GM10248 (cell line): ENCODE measurements around the gene CAMK2G.

Experiments
- CTCF ChIA-PET: fragments of 300-600 bp; sonication (Branson Sonifier 250); formaldehyde crosslinking; extraction: SDS; loops from one replicate; lab custom pipeline; 2021; ENCODE audit warnings: antibody characterized with exemption; lab: Yijun Ruan, JAX
- POLR2A ChIA-PET: fragments of 350-650 bp; sonication (Branson Sonifier 250); formaldehyde crosslinking; extraction: SDS; loops from one replicate; lab custom pipeline; 2020; ENCODE audit warnings: antibody characterized with exemption; lab: Yijun Ruan, JAX
- DNase-seq: peaks from one replicate; pipeline ENCODE4 v3.0.0; 2012; ENCODE audit errors: extremely low spot score
- TF ChIP-seq, protein P1 (sequence below): IDR thresholded peaks from 2 replicates; pipeline ENCODE4 v1.5.1; 2012; ENCODE audit warnings: mild to moderate bottlenecking, low read depth; ENCODE audit errors: extremely low read depth, missing control alignments, control extremely low read depth

Gene CAMK2G

DNA sequence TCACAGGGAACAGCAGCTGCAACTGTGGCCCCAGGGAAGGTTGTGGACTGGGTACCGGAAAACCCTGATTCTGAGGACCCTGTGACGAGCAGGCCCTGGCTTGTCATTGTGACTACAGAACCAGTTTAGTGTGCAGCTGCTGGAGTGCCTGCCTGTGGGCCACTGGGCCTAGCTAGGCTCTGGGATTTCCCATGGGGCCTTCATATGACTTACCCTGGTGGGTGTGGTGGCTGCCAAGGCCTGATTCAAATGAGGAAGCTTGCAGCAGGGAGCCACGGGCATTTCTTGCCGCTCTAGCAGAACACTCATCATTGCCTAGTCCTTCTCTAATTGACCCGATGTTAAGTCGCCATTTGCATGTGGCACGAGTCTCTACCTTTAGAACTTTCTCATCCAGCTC lies 14.7 kb upstream of the CAMK2G start:
- POLR2A ChIA-PET, result no interaction called here
- no peak for DNase-seq
- TF ChIP-seq, protein P1, sequence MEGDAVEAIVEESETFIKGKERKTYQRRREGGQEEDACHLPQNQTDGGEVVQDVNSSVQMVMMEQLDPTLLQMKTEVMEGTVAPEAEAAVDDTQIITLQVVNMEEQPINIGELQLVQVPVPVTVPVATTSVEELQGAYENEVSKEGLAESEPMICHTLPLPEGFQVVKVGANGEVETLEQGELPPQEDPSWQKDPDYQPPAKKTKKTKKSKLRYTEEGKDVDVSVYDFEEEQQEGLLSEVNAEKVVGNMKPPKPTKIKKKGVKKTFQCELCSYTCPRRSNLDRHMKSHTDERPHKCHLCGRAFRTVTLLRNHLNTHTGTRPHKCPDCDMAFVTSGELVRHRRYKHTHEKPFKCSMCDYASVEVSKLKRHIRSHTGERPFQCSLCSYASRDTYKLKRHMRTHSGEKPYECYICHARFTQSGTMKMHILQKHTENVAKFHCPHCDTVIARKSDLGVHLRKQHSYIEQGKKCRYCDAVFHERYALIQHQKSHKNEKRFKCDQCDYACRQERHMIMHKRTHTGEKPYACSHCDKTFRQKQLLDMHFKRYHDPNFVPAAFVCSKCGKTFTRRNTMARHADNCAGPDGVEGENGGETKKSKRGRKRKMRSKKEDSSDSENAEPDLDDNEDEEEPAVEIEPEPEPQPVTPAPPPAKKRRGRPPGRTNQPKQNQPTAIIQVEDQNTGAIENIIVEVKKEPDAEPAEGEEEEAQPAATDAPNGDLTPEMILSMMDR, result no peak

DNA sequence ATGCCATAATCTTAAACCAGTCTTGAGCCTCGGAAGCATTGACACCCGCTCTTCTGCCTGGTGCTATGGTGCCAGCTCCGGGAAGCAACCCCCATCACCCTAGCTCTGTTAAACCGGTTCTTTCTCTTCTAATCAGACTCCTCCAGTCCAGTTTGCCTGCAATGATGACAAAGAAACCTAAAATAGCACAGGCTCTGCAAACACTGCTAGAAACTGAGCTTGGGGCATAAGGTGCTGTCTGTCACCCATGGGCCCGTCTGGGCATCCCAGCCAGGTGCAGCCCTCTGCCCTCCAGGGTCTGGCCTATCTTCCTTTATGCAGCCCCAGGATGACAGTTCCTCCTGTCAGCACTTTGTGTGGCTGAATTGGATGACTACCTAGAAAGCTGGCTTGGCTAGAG lies 14.2 kb upstream of the CAMK2G start:
- TF ChIP-seq, protein P1, result no peak
- CTCF ChIA-PET, result interaction anchor here (1.1 to 19.3 kb wide), 13 partner anchors 9 to 347 kb away, joined by 3 to 566 read pairs (median 25); partner anchors contain the start of gene PLAU
- POLR2A ChIA-PET, result no interaction called here
- DNase-seq, result no peak

More for the DNA sequence above, 14.7 kb upstream of the CAMK2G start:
- CTCF ChIA-PET, result interaction anchor here (1.1 to 19.3 kb wide), 10 partner anchors 10 to 213 kb away, joined by 3 to 566 read pairs (median 47); partner anchors contain the start of gene PLAU

DNA sequence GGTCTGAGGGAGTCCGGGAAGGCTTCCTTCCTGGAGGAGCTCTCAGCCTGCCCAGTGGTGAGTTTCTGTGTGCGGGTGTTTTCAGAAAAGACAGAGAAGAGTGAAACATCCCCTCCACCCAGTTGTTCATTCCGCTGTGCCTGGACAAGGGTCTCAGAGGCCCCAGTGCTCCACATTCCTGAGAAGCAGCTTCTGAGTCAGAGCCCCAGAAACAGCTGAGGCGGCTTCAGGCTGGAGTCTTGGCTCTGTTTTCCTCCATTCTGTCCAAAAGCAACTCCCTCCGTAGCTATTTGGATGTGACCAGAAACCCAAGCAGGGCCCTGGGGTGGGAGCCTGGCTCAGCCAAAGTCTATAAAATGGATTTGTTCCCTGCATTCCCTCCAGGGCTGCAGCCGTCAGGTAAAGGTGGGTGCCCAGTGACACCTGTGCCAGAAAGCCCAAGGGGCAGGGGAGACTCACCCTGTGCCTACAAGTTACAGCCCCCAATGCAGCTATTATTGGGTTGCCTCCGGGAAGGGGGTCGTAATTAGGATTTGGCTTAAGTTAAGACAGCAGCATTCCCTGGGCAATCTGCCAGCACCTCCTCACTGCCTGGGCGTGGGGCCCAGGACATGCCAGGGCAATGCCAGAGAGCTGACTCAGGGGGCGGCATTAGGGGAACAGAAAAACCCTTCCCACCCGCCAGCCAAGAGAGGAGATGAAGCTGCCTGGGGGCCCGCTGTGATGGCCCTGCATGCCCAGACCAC lies 13.1 kb upstream of the CAMK2G start:
- no peak for DNase-seq
- CTCF ChIA-PET, result interaction anchor here (1.0 to 19.3 kb wide), 24 partner anchors 8 to 1343 kb away, joined by 3 to 566 read pairs (median 8); partner anchors contain the start of gene PLAU
- TF ChIP-seq, protein P1, result no peak
- POLR2A ChIA-PET, result no interaction called here

DNA sequence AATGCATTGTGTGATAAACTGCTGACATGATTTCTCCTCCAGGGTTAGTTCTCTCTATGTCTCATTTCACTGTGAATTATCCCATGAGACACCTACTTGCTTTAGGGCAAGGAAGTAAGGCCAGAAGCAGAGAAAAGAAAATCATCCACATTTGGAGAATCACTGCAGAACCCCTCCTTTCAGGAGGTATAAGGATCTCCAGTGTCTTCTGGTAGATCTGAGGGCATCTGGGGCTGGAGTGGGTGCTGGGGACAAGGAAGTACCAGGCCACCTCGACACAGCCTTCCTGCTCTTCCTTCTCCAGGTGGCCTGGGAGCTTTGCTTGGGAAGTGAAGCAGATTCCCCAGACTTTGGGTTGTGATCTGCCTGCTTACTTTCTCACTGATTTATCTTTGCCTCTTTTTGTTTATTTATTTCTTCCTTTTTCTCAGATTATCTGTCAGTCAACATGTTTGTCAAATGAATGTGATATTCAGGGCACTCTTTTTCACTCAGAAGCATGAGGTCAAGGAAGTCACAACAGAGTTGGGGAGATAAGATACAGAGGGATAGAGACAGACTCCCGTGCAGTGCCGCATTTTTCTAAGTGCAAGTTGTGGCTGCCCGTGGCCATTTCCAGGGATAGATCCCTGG lies 12.4 kb upstream of the CAMK2G start:
- TF ChIP-seq, protein P1, result no peak
- ChIA-PET POLR2A (no interaction called here), CTCF (interaction anchor here (0.5 to 19.3 kb wide), 59 partner anchors 7 to 1349 kb away, joined by 3 to 566 read pairs (median 4); partner anchors contain the start of genes COMTD1 and PLAU)
- DNase-seq, result no peak

DNA sequence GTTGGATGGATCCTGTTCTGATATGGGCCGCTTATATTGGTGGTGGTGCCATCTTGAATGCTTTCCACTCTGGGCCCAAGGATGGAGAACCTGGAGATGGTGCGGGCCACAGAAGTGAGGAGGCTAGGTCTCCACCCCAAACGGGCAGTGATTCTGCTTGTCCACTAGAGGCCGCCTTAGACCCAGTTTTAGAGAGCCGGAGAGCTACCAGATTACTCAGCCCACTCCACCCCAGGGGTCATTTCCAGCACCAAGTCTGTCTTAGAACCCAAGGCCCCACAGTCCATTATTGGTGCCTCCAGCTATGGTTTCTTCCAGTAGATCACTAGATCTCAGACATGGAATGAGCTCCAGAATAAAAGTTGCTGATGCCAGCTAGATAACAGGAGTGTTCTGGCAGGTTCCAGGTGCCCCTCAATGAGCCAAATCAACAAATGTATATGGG lies 11.8 kb upstream of the CAMK2G start:
- DNase-seq, result peak; percentile 83
- POLR2A ChIA-PET, result no interaction called here
- CTCF ChIA-PET, result interaction anchor here (0.5 to 19.3 kb wide), 57 partner anchors 8 to 1349 kb away, joined by 3 to 566 read pairs (median 4); partner anchors contain the start of genes COMTD1 and PLAU
- TF ChIP-seq, protein P1, result peak; percentile 83

DNA sequence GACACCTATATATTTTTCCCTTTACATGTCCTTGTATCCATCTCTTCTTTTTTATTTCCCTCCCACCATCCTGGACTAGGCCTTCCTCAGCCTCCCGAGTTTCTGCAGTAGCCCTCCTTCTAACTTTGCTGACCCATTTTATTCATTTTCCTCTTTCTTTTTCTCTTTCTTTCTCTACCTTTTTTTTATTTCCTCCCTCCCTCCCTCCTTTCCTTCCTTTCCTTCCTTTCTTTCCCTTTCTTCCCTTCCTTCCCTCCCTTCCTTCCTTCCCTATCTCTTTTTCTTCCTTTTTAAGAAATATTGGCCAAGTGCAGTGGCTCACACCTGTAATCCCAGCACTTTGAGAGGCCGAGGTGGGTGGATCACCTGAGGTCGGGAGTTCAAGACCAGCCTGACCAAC lies 9.7 kb upstream of the CAMK2G start:
- CTCF ChIA-PET, result interaction anchor here (1.9 to 19.3 kb wide), 3 partner anchors 36 to 74 kb away, joined by 5 to 566 read pairs (median 383); no protein-coding TSS in a partner anchor
- POLR2A ChIA-PET, result no interaction called here
- TF ChIP-seq, protein P1, result no peak
- DNase-seq, result no peak
